Fibroblast of villous mesenchyme (primary cell): ENCODE data around the gene ADIPOR2. TPM values are rescaled to one million over a fixed set of nuclear protein-coding genes. Genes with fewer than 3 reads are reported as not detected.
"Not testable (repeated sequence)": the region's sequence is repeated elsewhere in the genome, so short reads cannot be mapped to it uniquely, and the experiment has no call there.

ENCODE experiments used
- DNase-seq: peaks from one replicate; pipeline ENCODE4 v3.0.0-alpha.2; 2010; ENCODE audit warnings: low read depth
- H3K4me3 ChIP-seq: 2 replicates; pipeline ENCODE4 v1.5.1; 2011; ENCODE audit warnings: low read depth, mild to moderate bottlenecking, low read length
- total RNA-seq: library from RNA; depleted of rRNA; stranded (reverse); fragments of >200 nt; gene quantifications from 2 replicates; pipeline ENCODE4 v1.2.3, GENCODE V29; 2012
- TF ChIP-seq, protein P1 (sequence below): IDR thresholded peaks from 2 replicates; pipeline ENCODE4 v1.5.1; 2012; ENCODE audit warnings: low read depth, mild to moderate bottlenecking, low read length; ENCODE audit not compliant: insufficient read depth

ADIPOR2 gene
- total RNA-seq, 1 donor: 48.8 TPM

DNA sequence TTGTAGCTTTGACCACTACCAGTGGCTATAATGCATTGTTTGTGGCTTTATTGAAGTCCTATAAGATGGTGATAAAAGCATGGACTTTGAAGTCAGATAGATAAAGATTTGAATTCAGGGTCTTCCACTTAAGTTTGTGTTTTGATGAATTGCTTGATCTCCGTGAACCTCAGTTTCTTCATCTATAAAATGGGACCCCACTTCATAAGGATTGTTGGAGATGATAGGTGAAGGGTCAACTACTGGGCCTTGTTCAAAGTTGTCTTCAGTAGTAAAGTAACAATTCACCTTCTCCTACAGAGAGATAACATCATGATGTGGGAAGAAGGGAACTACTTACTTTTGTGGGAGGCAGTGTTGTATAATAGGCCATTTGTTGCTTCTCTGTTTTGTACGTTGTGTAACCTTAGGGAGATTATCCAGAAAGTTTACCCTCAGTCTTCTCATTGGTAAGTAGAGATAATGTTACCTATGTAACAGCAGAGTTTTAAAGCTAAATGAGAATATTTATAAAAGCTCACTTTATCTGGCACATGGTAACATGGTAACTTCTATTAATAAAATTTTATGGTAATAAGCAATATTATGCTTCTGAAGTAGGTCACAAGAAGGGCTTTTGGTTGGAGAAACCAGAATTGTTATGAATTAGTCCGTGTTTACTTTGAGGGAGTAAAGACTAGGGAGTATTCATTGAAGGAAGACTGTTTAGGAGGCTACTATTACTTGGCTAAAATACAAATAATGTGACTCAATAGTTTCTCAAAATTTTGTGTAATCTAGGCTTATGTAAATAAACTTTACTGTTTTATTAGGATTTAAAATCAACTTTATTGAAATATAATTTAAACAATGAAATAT is 15.1 kb downstream of the ADIPOR2 start:
- no peak overlapping the region for H3K4me3 ChIP-seq
- DNase-seq: peak; percentile 67

DNA sequence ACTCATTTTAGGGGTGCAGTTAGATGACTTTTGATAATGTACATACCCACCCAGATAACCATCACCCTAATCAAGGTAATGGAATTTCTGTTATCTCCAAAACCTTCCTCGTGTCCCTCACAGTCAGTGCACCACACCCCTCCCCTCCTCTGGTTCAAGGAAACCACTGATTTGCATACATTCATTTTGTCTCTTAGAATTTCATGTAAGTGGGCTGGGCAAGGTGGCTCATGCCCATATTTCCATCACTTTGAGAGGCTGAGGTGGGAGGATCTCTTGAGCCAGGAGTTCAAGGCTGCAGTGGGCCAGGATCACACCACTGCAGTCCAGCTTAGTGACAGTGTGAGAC is 15.7 kb downstream of the ADIPOR2 start:
- TF ChIP-seq, protein P1, sequence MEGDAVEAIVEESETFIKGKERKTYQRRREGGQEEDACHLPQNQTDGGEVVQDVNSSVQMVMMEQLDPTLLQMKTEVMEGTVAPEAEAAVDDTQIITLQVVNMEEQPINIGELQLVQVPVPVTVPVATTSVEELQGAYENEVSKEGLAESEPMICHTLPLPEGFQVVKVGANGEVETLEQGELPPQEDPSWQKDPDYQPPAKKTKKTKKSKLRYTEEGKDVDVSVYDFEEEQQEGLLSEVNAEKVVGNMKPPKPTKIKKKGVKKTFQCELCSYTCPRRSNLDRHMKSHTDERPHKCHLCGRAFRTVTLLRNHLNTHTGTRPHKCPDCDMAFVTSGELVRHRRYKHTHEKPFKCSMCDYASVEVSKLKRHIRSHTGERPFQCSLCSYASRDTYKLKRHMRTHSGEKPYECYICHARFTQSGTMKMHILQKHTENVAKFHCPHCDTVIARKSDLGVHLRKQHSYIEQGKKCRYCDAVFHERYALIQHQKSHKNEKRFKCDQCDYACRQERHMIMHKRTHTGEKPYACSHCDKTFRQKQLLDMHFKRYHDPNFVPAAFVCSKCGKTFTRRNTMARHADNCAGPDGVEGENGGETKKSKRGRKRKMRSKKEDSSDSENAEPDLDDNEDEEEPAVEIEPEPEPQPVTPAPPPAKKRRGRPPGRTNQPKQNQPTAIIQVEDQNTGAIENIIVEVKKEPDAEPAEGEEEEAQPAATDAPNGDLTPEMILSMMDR: no peak
- H3K4me3 ChIP-seq: no peak overlapping the region
- DNase-seq: no peak

More for the DNA sequence above, 15.1 kb downstream of the ADIPOR2 start:
- TF ChIP-seq, protein P1: no peak

DNA sequence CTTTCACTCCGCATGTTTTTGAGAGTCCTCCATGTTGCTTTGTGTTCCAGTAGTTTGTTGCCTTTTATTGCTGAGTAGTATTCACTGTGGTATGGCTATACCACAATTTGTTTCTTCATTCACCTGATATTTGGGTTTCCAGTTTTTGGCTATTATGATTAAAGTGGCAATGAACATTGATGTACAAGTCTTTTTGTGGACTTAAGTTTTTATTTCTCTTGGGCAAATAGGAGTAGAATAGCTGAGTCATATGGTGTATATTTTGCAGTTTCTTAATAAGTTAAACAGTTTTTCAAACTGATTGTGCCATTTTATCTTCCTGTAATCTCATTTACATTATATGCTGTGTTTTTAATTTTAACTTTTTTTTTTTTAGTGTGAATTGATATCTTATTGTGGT is 16.2 kb downstream of the ADIPOR2 start:
- no peak for DNase-seq
- TF ChIP-seq, protein P1: no peak
- no peak overlapping the region for H3K4me3 ChIP-seq

DNA sequence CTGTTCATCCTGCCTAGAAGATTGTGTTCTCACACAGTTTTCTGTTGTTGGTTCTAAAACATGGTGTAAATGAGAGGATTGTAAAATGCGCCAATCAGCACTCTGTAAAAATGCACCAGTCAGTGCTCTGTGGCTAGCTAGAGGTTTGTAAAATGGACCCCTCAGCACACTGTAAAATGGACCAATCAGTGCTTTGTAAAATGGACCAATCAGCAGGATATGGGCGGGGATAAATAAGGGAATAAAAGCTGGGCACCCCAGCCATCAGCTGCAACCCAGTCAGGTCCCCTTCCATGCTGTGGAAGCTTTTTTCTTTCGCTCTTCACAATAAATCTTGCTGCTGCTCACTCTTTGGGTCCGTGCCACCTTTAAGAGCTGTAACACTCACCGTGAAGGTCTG is 19.1 kb downstream of the ADIPOR2 start:
- DNase-seq, H3K4me3 ChIP-seq: not testable (repeated sequence)

DNA sequence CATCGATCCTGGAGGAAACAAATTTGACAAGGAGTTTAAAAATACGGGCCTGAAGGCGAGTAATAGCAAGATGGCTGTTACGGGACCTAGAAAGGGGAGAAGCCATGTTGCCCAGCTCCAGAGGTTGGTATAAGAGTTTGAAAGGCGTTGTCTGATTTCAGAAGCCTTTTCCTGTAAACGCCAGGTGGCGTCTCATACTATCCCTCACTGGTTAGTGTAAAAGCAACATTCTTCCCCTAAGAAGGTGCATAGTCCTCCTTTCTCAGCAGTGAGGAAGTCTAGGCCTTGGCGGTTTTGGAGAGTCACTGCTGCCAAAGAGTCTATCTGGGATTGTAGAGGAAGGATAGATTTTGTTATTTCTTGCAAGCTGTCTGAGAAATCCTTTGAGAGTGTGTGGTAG is 20.0 kb downstream of the ADIPOR2 start:
- not testable (repeated sequence) for H3K4me3 ChIP-seq, DNase-seq

DNA sequence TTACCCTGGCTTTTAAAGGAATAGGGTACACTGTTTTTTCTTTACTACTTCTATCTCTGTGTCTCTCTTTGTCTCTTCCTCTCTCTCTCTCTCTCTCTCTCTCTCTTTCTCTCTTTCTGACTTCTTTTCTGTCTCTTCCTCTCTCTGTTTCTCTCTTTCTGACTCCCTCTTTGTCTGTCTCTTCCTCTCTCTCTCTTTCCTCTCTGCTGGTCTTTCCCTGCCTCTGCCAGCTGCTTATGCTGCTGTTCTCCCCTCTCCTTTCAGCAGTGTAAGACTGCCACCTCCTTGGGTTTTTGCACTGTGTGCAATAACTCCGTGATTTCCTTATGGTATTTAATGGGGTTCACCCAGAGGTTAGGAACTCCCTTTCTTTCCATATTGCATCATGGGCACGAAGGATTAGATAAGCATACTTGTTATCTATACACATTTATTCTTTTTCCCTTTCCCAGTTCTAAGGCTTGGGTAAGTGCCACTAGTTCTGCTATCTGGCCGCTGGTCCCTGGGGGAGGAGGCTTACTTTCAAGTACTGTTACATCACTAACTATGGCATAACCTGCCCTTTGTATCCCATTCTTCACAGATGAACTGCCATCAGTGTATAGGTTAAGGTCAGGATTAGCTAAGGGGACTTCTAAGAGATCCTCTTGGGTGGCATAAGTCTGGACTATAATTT is 20.8 kb downstream of the ADIPOR2 start:
- peak; percentile 93 for DNase-seq

DNA sequence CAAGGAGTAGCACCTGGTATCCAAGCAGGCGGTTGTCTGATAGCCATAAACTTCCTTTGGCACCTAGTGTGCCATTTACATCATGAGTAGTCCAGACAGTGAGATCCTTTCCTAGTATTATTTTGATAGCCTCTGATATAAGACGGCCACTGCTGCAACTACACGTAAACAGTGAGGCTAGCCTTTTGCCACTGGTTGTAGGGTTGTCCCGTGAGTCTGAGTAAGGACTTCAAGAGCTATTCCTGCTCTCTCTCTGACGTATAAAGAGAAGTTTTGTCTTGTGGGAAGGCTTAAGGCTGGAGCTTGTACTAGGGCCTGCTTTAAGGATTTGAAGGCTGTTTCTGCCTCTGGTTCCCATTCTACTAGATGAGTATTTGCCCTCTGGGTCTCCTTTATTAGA is 21.4 kb downstream of the ADIPOR2 start:
- not testable (repeated sequence) for H3K4me3 ChIP-seq, DNase-seq

More for the DNA sequence above, 20.8 kb downstream of the ADIPOR2 start:
- H3K4me3 ChIP-seq: not testable (repeated sequence)

DNA sequence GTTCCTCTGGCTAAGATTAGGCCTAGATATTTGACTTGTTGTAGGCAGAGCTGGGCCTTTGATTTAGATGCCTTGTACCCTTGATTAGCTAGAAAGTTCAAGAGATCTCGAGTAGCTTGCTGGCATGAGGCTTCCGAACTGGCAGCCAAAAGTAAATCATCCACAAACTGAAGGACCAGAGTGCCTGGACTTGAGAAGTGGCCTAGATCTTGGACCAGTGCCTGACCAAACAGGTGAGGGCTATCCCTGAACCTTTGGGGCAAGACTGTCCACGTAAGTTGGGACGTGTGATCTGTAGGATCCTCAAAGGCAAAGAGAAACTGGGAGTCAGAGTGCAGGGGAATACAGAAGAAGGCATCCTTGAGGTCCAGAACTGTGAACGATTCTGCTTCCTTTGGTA is 22.0 kb downstream of the ADIPOR2 start:
- not testable (repeated sequence) for H3K4me3 ChIP-seq

DNA sequence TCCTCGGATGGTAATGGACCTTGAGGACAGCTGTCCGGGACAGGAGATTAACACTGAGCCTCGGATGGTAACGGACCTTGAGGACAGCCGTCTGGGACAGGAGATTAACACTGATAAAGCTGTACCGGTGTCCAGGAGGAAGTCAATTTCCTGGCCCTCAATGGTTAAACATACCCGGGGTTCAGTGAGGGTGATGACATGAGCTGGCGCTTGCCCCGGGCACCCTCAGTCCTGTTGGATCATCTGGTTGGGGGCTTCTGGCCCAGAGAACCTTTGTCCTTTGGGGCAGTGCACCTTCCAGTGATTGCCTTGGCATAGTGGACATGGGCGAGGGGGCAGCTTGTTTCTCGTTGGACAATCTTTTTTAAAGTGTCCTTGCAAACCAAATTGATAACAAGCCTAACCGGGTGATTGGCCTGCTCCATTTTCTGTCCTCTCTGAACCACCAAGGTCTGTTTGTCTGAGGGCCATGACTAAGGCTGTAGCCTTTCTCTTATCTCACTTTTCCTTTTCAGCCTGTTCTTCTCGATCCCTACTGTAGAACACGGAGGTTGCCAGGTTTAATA is 23.0 kb downstream of the ADIPOR2 start:
- not testable (repeated sequence) for DNase-seq, H3K4me3 ChIP-seq

More for the DNA sequence above, 22.0 kb downstream of the ADIPOR2 start:
- not testable (repeated sequence) for DNase-seq

DNA sequence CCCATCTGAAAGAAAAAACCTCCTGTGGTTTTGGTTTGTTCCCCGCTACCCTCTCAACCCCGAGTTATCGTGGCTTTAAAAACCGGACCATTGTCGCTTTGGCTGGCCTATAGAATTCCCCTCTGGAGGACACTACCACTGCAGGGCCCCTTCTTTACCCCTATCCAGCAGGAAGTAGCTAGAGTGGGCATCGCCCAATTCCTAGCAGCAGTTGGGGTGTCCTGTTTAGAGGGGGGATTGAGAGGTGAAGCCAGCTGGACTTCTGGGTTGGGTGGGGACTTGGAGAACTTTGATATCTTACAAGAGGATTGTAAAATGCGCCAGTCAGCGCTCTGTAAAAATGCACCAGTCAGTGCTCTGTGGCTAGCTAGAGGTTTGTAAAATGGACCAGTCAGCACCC is 24.6 kb downstream of the ADIPOR2 start:
- H3K4me3 ChIP-seq, DNase-seq: not testable (repeated sequence)
